GM23338 (cell line): ENCODE results near the gene S100Z.

Experiments used
- CREB1 ChIP-seq: fragments of 250-450 bp; sonication (Bioruptor Pico); IDR thresholded peaks from 2 replicates; pipeline ENCODE4 v1.5.0; 2020; ENCODE audit warnings: low read depth, mild to moderate bottlenecking, moderate library complexity
- ETS1 ChIP-seq: IDR thresholded peaks from 2 replicates; pipeline ENCODE4 v1.6.1; 2016; ENCODE audit warnings: antibody characterized with exemption
- EZH2 ChIP-seq: fragments of 200-600 bp; sonication (generic); IDR thresholded peaks from one replicate; pipeline ENCODE4 v1.8.0; 2017; ENCODE audit warnings: antibody characterized with exemption, mild to moderate bottlenecking, low read depth; ENCODE audit not compliant: unreplicated experiment
- EZH2phosphoT487 ChIP-seq: fragments of 200-600 bp; sonication (generic); IDR thresholded peaks from one replicate; pipeline ENCODE4 v1.8.1; 2018; ENCODE audit warnings: antibody characterized with exemption; ENCODE audit not compliant: unreplicated experiment
- JUNB ChIP-seq: IDR thresholded peaks from one replicate; pipeline ENCODE4 v1.6.1; 2016; ENCODE audit warnings: antibody characterized with exemption; ENCODE audit not compliant: unreplicated experiment
- POLR2AphosphoS5 ChIP-seq: IDR thresholded peaks from 2 replicates; pipeline ENCODE4 v1.6.1; 2016; ENCODE audit warnings: antibody characterized with exemption, low read depth
- REST ChIP-seq: IDR thresholded peaks from one replicate; pipeline ENCODE4 v1.6.1; 2018; ENCODE audit warnings: antibody characterized with exemption; ENCODE audit not compliant: unreplicated experiment
- STAT1 ChIP-seq: IDR thresholded peaks from one replicate; pipeline ENCODE4 v1.6.1; 2016; ENCODE audit warnings: antibody characterized with exemption; ENCODE audit not compliant: unreplicated experiment
- ZNF114 ChIP-seq: fragments of 250-450 bp; sonication (Bioruptor Pico); IDR thresholded peaks from 2 replicates; pipeline ENCODE4 v1.5.0; 2020; ENCODE audit warnings: mild to moderate bottlenecking, moderate library complexity
- TF ChIP-seq, protein P1 (sequence below), 2 experiments: fragments of 200-600 bp in 1 of 2; sonication (generic) in 1 of 2; conservative IDR thresholded peaks; 2 replicates each; pipeline versions ENCODE4 v1.5.1 to v1.6.1; 2016 to 2017; ENCODE audit warnings: antibody characterized with exemption in 2 of 2, low read depth in 2 of 2, mild to moderate bottlenecking in 2 of 2, moderate library complexity in 1 of 2
- TF ChIP-seq, protein P2 (sequence below): fragments of 250-450 bp; sonication (Bioruptor Pico); IDR thresholded peaks from 2 replicates; pipeline ENCODE4 v1.5.0; 2020; ENCODE audit warnings: mild to moderate bottlenecking, moderate library complexity

- TF ChIP-seq, protein P1, sequence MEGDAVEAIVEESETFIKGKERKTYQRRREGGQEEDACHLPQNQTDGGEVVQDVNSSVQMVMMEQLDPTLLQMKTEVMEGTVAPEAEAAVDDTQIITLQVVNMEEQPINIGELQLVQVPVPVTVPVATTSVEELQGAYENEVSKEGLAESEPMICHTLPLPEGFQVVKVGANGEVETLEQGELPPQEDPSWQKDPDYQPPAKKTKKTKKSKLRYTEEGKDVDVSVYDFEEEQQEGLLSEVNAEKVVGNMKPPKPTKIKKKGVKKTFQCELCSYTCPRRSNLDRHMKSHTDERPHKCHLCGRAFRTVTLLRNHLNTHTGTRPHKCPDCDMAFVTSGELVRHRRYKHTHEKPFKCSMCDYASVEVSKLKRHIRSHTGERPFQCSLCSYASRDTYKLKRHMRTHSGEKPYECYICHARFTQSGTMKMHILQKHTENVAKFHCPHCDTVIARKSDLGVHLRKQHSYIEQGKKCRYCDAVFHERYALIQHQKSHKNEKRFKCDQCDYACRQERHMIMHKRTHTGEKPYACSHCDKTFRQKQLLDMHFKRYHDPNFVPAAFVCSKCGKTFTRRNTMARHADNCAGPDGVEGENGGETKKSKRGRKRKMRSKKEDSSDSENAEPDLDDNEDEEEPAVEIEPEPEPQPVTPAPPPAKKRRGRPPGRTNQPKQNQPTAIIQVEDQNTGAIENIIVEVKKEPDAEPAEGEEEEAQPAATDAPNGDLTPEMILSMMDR (conservative IDR thresholded peaks at IDR 0.05; ENCODE audit: low read depth in 2 of 2): no peak
- TF ChIP-seq REST (no peak), POLR2AphosphoS5 (no peak), EZH2 (no peak), EZH2phosphoT487 (no peak), CREB1 (CRISPR knock-in tag) (no peak), ZNF114 (no peak), STAT1 (no peak), ETS1 (no peak), JUNB (no peak)
- TF ChIP-seq, protein P2, sequence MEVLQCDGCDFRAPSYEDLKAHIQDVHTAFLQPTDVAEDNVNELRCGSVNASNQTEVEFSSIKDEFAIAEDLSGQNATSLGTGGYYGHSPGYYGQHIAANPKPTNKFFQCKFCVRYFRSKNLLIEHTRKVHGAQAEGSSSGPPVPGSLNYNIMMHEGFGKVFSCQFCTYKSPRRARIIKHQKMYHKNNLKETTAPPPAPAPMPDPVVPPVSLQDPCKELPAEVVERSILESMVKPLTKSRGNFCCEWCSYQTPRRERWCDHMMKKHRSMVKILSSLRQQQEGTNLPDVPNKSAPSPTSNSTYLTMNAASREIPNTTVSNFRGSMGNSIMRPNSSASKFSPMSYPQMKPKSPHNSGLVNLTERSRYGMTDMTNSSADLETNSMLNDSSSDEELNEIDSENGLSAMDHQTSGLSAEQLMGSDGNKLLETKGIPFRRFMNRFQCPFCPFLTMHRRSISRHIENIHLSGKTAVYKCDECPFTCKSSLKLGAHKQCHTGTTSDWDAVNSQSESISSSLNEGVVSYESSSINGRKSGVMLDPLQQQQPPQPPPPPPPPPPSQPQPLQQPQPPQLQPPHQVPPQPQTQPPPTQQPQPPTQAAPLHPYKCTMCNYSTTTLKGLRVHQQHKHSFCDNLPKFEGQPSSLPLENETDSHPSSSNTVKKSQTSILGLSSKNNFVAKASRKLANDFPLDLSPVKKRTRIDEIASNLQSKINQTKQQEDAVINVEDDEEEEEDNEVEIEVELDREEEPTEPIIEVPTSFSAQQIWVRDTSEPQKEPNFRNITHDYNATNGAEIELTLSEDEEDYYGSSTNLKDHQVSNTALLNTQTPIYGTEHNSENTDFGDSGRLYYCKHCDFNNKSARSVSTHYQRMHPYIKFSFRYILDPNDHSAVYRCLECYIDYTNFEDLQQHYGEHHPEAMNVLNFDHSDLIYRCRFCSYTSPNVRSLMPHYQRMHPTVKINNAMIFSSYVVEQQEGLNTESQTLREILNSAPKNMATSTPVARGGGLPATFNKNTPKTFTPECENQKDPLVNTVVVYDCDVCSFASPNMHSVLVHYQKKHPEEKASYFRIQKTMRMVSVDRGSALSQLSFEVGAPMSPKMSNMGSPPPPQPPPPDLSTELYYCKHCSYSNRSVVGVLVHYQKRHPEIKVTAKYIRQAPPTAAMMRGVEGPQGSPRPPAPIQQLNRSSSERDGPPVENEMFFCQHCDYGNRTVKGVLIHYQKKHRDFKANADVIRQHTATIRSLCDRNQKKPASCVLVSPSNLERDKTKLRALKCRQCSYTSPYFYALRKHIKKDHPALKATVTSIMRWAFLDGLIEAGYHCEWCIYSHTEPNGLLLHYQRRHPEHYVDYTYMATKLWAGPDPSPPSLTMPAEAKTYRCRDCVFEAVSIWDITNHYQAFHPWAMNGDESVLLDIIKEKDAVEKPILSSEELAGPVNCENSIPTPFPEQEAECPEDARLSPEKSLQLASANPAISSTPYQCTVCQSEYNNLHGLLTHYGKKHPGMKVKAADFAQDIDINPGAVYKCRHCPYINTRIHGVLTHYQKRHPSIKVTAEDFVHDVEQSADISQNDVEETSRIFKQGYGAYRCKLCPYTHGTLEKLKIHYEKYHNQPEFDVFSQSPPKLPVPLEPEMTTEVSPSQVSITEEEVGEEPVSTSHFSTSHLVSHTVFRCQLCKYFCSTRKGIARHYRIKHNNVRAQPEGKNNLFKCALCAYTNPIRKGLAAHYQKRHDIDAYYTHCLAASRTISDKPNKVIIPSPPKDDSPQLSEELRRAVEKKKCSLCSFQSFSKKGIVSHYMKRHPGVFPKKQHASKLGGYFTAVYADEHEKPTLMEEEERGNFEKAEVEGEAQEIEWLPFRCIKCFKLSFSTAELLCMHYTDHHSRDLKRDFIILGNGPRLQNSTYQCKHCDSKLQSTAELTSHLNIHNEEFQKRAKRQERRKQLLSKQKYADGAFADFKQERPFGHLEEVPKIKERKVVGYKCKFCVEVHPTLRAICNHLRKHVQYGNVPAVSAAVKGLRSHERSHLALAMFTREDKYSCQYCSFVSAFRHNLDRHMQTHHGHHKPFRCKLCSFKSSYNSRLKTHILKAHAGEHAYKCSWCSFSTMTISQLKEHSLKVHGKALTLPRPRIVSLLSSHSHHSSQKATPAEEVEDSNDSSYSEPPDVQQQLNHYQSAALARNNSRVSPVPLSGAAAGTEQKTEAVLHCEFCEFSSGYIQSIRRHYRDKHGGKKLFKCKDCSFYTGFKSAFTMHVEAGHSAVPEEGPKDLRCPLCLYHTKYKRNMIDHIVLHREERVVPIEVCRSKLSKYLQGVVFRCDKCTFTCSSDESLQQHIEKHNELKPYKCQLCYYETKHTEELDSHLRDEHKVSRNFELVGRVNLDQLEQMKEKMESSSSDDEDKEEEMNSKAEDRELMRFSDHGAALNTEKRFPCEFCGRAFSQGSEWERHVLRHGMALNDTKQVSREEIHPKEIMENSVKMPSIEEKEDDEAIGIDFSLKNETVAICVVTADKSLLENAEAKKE (CRISPR knock-in tag): no peak
These were observed 9.9 kb downstream of the S100Z start for GRCh38 chr5:76859591-76860247.
